Endodermal cell (in vitro differentiated cells): Measurements from ENCODE around the gene DDX20. TPM values are rescaled to one million over a fixed set of nuclear protein-coding genes. Genes with fewer than 3 reads are reported as not detected.

Experiments used
- DNase-seq: peaks from one replicate; pipeline ENCODE4 v3.0.0-alpha.2; 2017
- H3K27ac ChIP-seq: 2 replicates; pipeline ENCODE4 v1.5.1; 2013; ENCODE audit warnings: mild to moderate bottlenecking, low read depth, low read length, moderate library complexity
- H3K27me3 ChIP-seq: 2 replicates; pipeline ENCODE4 v1.6.1; 2013; ENCODE audit warnings: mild to moderate bottlenecking, low read length, moderate library complexity; ENCODE audit not compliant: insufficient read depth, control insufficient read depth, poor library complexity, severe bottlenecking
- H3K36me3 ChIP-seq: 2 replicates; pipeline ENCODE4 v1.7.0; 2013; ENCODE audit warnings: mild to moderate bottlenecking, low read length, moderate library complexity; ENCODE audit not compliant: control insufficient read depth, insufficient read depth
- H3K4me1 ChIP-seq: one replicate; pipeline ENCODE4 v1.7.0; 2013; ENCODE audit warnings: low read length; ENCODE audit not compliant: control insufficient read depth, insufficient read depth
- H3K4me3 ChIP-seq: 2 replicates; pipeline ENCODE4 v1.5.1; 2013; ENCODE audit warnings: mild to moderate bottlenecking, low read length, moderate library complexity
- H3K9ac ChIP-seq: 2 replicates; pipeline ENCODE4 v1.6.1; 2013; ENCODE audit warnings: mild to moderate bottlenecking, low read length, moderate library complexity; ENCODE audit not compliant: poor library complexity, severe bottlenecking; ENCODE audit errors: extremely low read depth
- H3K9me3 ChIP-seq: 2 replicates; pipeline ENCODE4 v1.6.1; 2013; ENCODE audit warnings: mild to moderate bottlenecking, low read length, moderate library complexity; ENCODE audit not compliant: control insufficient read depth
- H3K27ac Mint-ChIP-seq: 2 replicates; pipeline ENCODE4 v1.8.0; 2020; ENCODE audit warnings: mixed read lengths
- H3K27me3 Mint-ChIP-seq: 2 replicates; pipeline ENCODE4 v1.8.0; 2021; ENCODE audit warnings: mild to moderate bottlenecking, mixed read lengths; ENCODE audit not compliant: insufficient read depth
- H3K36me3 Mint-ChIP-seq: 2 replicates; pipeline ENCODE4 v1.8.0; 2020; ENCODE audit warnings: low read depth, mixed read lengths
- H3K4me1 Mint-ChIP-seq: 2 replicates; pipeline ENCODE4 v1.8.0; 2020; ENCODE audit warnings: mixed read lengths
- H3K4me3 Mint-ChIP-seq: 2 replicates; pipeline ENCODE4 v1.8.0; 2020; ENCODE audit warnings: mild to moderate bottlenecking, moderate library complexity, mixed read lengths
- H3K9me3 Mint-ChIP-seq: 2 replicates; pipeline ENCODE4 v1.8.0; 2020; ENCODE audit warnings: mild to moderate bottlenecking, mixed read lengths
- WGBS, 2 experiments: methylation state at CpG; one replicate each; pipeline versions ENCODE4 v1.1.5 to v1.1.7; 2013; ENCODE audit warnings: missing lambda C conversion rate in 2 of 2, mixed read lengths in 1 of 2; ENCODE audit not compliant: insufficient coverage in 1 of 2, insufficient read length in 1 of 2; 5-methylcytosine and 5-hydroxymethylcytosine counted together
- total RNA-seq, 2 donors: library from RNA; stranded (reverse); fragmentation: NEBNext Ultra II Directional in 1 of 2; extraction: Animal tissue kit (Norgen Biotek cat#: 25700) in 1 of 2; gene quantifications; 2 replicates in 1 of 2; 3 replicates in 1 of 2; pipeline ENCODE4 v1.2.1, GENCODE V29; 2021
- TF ChIP-seq, protein P1 (sequence below): fragments of 200-600 bp; sonication (generic); conservative IDR thresholded peaks from 2 replicates; pipeline ENCODE4 v1.5.0; 2021; ENCODE audit warnings: antibody characterized with exemption, mild to moderate bottlenecking

DDX20 gene
- total RNA-seq, 2 donors from 2014 or later = 19.4 to 19.8 TPM

DNA sequence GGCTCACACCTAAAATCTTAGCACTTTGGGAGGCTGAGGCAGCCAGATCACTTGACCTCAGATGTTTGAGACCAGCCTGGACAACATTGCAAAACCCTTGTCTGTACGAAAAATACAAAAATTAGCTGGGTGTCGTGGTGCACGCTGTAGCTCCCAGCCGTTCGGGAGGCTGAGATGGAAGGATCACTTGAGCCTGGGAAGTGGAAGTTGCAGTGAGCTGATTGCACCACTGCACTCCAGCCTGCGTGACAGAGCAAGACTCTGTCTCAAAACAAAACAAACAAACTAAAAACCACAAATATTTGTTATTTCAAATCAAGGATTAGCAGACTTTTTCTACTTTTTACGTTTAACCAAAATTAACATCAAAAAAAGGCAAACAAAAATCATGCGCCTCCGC, 47.8 kb upstream of the DDX20 start:
- DNase-seq = no peak
- H3K9ac ChIP-seq = no peak overlapping the region
- peaks cover 31% of the 10 kb centered on the region for H3K36me3 Mint-ChIP-seq
- H3K9me3 Mint-ChIP-seq = no peaks in the 10 kb centered on the region
- WGBS, 2 experiments = 92 to 99% methylated on average over 7 to 8 of the region's 9 CpGs
- H3K4me1 Mint-ChIP-seq = no peaks in the 10 kb centered on the region
- H3K4me1 ChIP-seq = no peaks in the 10 kb centered on the region
- H3K4me3 Mint-ChIP-seq = no peak overlapping the region
- no peak overlapping the region for H3K27ac ChIP-seq
- H3K27ac Mint-ChIP-seq = no peak overlapping the region
- no peaks in the 10 kb centered on the region for H3K27me3 Mint-ChIP-seq
- TF ChIP-seq, protein P1, sequence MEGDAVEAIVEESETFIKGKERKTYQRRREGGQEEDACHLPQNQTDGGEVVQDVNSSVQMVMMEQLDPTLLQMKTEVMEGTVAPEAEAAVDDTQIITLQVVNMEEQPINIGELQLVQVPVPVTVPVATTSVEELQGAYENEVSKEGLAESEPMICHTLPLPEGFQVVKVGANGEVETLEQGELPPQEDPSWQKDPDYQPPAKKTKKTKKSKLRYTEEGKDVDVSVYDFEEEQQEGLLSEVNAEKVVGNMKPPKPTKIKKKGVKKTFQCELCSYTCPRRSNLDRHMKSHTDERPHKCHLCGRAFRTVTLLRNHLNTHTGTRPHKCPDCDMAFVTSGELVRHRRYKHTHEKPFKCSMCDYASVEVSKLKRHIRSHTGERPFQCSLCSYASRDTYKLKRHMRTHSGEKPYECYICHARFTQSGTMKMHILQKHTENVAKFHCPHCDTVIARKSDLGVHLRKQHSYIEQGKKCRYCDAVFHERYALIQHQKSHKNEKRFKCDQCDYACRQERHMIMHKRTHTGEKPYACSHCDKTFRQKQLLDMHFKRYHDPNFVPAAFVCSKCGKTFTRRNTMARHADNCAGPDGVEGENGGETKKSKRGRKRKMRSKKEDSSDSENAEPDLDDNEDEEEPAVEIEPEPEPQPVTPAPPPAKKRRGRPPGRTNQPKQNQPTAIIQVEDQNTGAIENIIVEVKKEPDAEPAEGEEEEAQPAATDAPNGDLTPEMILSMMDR = no peak
- no peak overlapping the region for H3K4me3 ChIP-seq
- H3K9me3 ChIP-seq = no peaks in the 10 kb centered on the region
- no peaks in the 10 kb centered on the region for H3K27me3 ChIP-seq
- H3K36me3 ChIP-seq = peaks cover 68% of the 10 kb centered on the region

DNA sequence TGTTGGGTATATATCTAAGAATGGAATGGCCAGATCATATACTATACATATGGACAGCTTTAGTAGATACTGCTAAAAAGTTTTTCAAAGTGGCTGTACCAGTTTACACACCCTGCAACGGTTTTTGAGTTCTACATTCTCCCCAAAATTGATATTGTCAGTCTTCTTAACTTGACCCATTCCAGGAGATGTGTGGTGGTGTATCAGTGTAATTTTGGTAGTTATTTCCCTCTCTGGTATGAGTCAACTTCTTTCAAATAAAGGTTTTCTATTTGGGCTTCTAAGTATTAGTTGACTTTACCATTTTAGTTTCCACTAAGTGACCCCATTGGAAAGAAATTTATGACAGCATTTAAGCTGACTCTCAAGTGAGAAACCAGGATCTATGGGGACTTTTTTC, 45.7 kb upstream of the DDX20 start:
- Histone ChIP-seq H3K4me3 (no peak overlapping the region), H3K9me3 (no peaks in the 10 kb centered on the region), H3K36me3 (peaks cover 53% of the 10 kb centered on the region), H3K4me1 (no peaks in the 10 kb centered on the region), H3K27ac (no peak overlapping the region), H3K9ac (no peak overlapping the region), H3K27me3 (no peaks in the 10 kb centered on the region)
- DNase-seq = no peak
- H3K36me3 Mint-ChIP-seq = peaks cover 29% of the 10 kb centered on the region
- TF ChIP-seq, protein P1 = no peak
- 100% methylated on average over 1 of the region's 1 CpG; no CpG with 5 or more reads in 1 of the 2 experiments for WGBS, 2 experiments
- H3K9me3 Mint-ChIP-seq = no peaks in the 10 kb centered on the region
- no peaks in the 10 kb centered on the region for H3K27me3 Mint-ChIP-seq
- H3K4me3 Mint-ChIP-seq = no peak overlapping the region
- no peak overlapping the region for H3K27ac Mint-ChIP-seq
- H3K4me1 Mint-ChIP-seq = no peaks in the 10 kb centered on the region

DNA sequence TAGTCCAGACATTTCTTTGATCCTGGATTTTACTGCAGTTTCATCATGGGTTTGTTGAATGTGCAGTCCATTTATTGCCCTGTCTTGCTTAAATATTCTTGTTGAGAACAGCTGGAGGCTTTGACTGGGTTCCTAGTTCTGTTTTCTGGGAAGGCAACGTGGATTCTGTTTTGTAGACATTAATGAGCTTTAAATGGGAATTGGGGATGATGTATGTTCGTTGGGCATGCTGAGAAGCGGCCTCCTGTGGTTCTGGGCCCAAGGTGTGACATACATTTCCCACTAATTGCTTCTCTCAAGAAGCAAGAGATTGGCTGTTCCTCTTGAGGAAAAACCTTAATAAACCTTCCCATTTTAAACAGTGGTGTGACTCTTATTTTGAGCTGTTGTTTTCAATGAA, 39.4 kb upstream of the DDX20 start:
- peaks cover 7% of the 10 kb centered on the region for H3K36me3 ChIP-seq
- H3K27ac ChIP-seq = no peak overlapping the region
- H3K9ac ChIP-seq = peak overlapping the region; percentile 33
- no peak overlapping the region for H3K4me3 ChIP-seq
- DNase-seq = peak; percentile 72
- 68 to 83% methylated on average over 1 to 3 of the region's 3 CpGs for WGBS, 2 experiments
- no peaks in the 10 kb centered on the region for H3K27me3 Mint-ChIP-seq
- TF ChIP-seq, protein P1 = no peak
- H3K36me3 Mint-ChIP-seq = peaks cover 3% of the 10 kb centered on the region
- H3K4me1 ChIP-seq = no peaks in the 10 kb centered on the region
- no peaks in the 10 kb centered on the region for H3K9me3 Mint-ChIP-seq
- no peaks in the 10 kb centered on the region for H3K27me3 ChIP-seq
- no peak overlapping the region for H3K4me3 Mint-ChIP-seq
- H3K9me3 ChIP-seq = no peaks in the 10 kb centered on the region
- H3K4me1 Mint-ChIP-seq = peaks cover 16% of the 10 kb centered on the region
- H3K27ac Mint-ChIP-seq = peak overlapping the region; percentile 67
